GM12874 (cell line): Measurements from ENCODE around the gene ZNHIT2.

Experiments
- CTCF ChIP-seq: IDR thresholded peaks from 2 replicates; pipeline ENCODE4 v1.5.1; 2011; ENCODE audit warnings: low read depth, mild to moderate bottlenecking, control low read depth, low read length, moderate library complexity; ENCODE audit not compliant: insufficient read depth

The ZNHIT2 gene

DNA sequence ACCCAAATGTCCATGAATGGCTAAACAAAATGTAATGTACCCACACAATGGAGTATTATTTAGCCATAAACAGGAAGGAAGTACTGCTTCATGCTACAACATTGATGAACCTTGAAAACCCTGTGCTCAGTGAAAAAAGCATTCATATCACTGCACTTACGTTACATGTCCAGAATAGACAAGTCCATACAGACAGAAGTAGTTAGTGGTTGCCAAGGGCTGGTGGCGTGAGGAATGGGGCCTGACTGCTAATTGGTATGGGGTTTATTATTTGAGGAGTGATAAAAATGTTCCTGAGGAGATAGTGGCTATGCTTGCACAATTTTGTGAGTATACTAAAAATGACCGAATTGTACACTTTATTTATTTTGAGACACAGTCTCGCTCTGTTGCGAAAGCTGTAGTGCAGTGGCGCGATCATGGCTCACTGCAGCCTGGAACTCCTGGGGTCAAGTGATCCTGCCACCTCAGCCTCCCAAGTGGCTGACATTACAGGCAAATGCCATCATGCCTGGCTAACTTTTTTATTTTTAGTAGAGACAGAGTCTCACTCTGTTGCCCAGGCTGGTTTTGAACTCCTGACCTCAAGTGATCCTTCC, 24.5 kb upstream of the ZNHIT2 start:
- no peak for TF ChIP-seq CTCF

DNA sequence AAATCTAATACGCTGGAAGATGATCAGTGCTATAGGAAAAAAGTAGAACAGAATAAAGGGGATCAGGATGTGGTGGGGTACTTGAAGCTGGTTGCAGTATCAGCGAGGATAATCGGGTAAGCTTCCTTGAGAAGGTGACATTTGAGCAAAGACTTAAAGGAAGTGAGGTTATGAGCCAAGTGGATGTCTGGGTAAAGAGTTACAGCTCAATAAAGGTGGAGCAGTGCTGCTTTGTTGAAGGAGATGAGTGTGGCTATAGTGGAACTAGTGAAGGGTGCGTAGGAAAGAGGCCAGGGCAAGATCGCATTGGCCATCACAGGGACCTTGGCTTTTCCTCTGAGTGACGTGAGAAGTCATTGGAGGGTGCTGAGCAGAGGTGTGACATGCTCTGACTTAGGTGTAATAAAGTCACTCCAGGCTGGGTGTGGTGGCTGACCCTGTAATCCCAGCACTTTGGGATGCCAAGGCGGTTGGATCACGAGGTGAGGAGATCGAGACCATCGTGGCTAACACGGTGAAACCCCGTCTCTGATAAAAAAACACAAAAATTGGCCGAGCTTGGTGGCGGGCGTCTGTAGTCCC, 19.1 kb upstream of the ZNHIT2 start:
- TF ChIP-seq CTCF = no peak

- TF ChIP-seq CTCF = no peak
Measured at GRCh38 chr11:65135633-65136145, 18.2 kb upstream of the ZNHIT2 start.

GRCh38 chr11:65134952-65135632, 17.6 kb upstream of the ZNHIT2 start:
- no peak for TF ChIP-seq CTCF

DNA sequence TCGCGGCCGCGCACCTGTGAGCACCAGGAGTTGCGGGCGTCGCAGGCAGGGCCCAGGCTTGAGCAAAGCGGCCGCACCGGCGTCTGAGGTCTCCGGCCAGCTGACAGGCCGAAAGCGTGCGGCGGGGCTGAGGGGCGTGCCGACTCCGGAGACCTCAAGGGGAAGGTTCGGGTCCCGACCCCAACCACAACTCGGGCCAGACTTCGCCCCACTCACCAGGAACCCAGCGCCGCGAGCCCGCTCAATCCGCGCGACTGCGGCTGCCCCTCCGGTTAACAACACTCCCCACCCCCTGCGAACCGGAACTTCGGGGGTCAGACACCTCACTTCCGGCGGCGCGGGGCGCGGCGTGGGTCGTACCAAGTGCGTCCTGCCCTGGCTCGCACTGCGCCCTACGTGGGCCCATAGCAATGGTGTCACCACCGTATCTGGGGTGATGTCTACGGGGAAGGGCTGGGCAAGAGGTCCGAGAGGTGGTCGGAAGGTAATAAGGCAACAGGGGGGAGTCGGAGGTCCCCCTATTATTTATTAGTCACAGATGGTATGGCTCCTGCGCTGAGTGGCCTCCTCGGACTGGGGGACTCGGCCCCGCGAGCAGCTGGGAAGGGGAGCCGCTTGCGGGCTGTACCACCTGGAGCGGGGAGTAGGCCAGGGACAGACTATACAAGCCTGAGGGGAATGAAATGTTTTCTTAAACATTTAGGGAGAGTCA, 16.9 kb upstream of the ZNHIT2 start, which contains the start of gene SYVN1:
Gene SYVN1, minus strand, starts transcription at position 280 of the 712 bp plus-strand sequence. CDS start 918 bp downstream, outside the sequence.
- TF ChIP-seq CTCF = no peak

- TF ChIP-seq CTCF = no peak
Measured at GRCh38 chr11:65133724-65134123, 16.2 kb upstream of the ZNHIT2 start.
